Activated CD4-positive, CD25-positive, alpha-beta regulatory T cell treated with anti-CD3 and anti-CD28 coated beads, Interleukin-2, amount 50 U/mL, for 16 hours (primary cell): ENCODE data around the gene TBCD.

Source experiments
- DNase-seq: peaks from one replicate; pipeline ENCODE4 v3.0.0-alpha.2; 2020; ENCODE audit warnings: low read depth, low spot score

Gene TBCD

GRCh38 chr17:82808921-82809905 lies 57.3 kb downstream of the TBCD start:
- no peak for DNase-seq

DNA sequence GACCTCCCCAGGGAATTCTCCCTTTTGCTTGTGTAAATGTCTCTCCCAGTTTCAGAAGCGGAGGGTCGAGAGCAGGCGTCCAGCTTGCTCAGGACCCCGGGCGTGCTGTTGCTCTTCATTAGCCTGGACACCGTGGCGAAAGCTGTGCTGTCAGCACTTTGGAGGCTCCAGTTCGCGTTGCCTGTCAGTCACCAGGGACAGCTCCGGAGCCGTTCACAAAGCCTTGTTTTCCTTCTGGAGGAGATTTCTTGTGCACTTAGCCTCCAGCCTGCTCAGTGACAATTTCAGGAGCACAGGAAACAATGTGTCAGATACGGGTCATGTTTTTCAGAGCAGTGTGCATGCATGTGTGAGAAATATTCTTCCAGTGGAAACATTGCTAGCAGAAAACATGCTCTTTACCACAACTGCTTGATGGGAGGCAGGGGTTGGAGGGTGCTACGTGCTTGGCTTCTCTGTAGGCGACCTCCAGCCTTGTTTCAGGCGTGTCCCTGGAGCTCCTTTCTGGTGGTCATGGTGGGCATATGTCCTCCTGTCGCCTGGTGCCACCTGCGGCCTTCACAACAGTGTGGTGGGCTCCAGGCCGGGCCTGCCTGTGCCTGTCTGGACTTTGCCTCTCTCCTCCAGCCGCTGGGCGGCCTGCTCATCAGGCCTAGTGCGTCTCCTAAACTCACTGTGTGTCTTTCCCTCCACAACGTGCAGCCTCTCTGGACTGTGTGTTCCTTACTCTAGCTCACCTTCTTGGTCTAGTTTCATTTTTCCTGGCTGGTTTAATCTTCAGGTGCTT lies 59.0 kb downstream of the TBCD start:
- no peak for DNase-seq

- DNase-seq, result no peak
These were observed 60.2 kb downstream of the TBCD start for GRCh38 chr17:82812058-82812457.

DNA sequence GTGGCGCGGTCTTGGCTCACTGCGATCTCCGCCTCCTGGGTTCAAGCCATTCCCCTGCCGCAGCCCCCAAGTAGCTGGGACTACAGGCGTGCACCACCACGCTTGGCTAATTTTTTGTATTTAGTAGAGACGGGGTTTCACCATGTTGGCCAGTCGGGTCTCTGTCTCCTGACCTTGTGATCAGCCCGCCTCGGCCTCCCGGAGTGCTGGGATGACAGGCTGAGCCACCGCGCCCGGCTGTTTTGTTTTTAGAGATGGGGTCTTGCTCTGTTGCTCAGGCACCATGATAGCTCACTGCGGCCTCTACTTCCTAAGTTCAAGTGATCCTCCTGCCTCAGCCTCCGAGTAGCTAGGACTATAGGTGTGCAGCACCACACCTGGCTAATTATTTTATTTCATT lies 60.7 kb downstream of the TBCD start:
- no peak for DNase-seq

DNA sequence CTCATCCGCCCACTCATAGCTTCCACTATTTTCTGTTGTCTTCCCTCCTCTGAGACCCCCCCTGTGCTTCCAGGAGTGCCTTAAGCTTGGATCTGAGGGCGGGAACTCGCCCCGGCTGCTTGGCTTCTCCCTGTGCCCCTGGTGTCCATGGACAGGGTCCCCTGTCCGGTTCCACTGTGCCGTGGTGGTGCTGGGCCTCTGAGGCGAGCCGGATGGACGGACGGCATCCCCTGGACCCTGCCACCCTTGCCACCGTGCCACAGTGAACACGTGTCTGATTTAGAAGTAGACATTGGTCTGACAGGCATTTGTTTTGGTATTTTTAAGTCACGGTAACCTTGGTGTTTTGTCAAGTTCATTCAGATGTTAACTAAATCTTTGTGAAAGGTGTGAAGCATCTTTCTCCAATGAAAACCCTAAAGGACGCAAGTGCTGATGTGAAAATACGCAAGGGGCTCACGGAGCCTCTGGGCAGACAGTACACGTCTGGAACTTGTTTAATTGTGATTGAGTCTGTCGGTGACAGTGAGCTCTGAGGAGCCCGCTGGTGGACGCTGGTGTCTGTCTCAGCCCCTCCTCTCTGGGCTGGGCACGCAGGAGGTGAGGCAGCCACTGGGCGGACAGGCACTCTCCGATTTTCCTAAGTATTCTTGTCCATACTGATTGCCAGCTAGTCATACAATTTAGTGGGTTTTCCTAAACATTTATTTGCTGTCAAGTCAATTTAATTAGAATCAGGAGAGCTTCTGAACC lies 61.6 kb downstream of the TBCD start:
- no peak for DNase-seq

DNA sequence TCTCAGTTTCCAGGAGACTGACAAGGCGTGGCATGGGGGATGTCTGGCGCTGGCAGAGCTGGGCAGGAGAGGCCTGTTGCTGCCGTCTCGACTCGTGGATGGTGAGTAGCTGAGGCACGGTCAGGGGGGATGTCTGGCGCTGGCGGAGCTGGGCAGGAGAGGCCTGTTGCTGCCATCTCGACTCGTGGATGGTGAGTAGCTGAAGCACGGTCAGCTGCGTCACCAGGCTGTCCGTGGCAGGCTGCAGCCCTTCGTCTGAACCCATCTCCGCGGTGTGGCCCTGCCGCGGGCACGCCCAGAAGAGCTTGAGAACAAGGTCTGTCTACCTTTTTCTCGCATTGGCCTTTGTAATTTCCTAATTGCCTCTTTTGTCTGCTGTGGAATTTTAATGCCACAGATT lies 63.0 kb downstream of the TBCD start:
- no peak for DNase-seq

DNA sequence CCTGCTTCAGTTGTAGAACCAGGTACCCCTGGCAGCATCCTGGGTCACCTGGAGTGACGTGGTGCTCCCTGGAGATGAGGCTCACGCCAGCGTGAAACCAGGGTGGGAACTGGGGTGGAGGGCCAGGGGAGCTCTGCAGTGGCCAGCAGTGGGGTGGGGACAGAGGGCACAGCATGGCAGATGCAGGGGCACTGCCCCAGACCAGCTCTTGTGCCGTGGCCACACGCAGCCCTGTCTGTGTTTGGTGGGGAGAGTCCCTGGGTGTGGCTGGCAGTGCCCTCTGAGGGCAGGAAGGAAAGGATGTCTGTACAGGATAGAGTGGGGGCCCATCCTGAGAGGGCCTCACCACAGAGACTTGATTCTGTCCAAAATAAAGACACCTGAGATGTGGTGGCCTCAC lies 63.5 kb downstream of the TBCD start:
- no peak for DNase-seq

- no peak for DNase-seq
These were observed 64.0 kb downstream of the TBCD start for GRCh38 chr17:82815790-82816305.

GRCh38 chr17:82816358-82816757 lies 64.5 kb downstream of the TBCD start:
- DNase-seq, result no peak

- no peak for DNase-seq
These were observed 66.1 kb downstream of the TBCD start for GRCh38 chr17:82817947-82818346.

DNA sequence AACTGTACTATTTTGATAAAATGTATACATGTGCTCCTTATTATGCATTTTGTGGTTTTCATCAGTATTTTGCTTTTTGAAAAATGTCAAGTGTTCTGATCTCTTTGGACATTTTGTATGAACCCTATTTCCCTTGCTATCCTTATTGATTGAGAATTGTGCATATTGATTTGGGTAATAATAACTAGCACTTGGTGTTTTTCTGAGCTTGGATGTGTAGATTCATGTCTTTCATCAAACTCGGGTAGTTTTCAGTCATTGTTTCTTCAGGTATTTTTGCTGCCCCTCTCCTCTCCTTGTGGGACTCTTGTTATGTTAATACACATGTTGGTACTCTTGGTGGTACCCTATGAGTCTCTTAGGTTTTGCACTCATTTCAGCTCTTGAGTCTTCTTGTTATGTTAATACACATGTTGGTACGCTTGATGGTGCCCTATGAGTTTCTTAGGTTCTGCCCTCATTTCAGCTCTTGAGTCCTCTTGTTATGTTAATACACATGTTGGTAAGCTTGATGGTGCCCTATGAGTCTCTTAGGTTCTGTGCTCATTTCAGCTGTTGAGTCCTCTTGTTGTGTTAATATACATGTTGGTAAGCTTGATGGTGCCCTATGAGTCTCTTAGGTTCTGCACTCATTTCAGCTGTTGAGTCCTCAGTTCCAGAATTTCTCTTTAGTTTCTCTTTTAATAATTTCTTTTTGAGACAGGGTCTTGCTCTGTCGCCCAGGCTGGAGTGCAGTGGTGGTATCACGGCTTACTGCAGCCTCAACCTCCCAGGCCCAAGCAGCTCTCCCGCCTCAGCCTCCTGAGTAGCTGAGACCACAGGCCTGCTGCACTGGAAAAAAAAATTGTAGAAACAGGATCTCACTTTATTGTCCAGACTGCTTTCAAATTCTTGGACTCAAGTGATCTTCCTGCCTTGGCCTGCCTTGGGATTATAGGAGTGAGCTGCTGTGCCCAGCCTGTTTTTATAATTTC lies 68.7 kb downstream of the TBCD start:
- no peak for DNase-seq

DNA sequence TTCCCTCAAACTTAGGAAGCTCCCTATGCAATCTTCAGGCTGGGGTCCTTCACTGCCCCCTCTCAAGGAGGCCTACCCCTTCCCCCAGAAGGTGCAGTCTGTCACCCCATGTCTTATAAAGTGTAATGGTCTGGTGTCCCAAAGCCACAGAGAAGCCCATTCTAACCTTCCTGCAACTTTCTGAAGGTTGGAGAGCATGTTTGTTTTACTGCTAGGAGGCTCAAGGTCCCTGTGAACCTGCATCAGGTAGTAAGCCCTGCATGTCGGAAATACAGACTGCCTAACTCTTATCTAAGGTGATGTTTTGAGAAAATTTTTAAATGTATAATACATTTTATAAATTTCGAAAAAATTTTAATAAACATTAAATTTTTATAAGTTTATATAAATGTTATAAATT lies 69.7 kb downstream of the TBCD start:
- no peak for DNase-seq

DNA sequence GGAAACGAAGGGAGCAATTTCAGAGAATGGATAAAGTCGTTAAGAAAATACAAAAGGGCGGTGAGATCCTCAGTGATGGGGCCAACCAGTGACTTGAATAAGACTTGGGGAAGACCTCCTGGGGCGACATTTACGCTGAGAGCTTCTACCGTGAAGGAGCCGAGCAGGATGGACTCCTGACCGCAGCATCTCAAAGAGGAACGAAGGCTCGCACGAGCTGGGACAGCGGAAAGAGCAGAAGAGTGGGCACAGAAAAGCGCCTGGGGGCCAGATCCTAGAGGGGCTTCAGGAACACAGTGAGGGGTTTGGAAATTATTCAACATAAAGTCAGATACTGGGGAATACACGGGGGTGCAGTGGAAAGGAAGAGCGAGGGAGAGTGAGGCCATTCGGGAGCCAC lies 70.4 kb downstream of the TBCD start:
- DNase-seq, result no peak

GRCh38 chr17:82823004-82823403 lies 71.1 kb downstream of the TBCD start:
- no peak for DNase-seq

DNA sequence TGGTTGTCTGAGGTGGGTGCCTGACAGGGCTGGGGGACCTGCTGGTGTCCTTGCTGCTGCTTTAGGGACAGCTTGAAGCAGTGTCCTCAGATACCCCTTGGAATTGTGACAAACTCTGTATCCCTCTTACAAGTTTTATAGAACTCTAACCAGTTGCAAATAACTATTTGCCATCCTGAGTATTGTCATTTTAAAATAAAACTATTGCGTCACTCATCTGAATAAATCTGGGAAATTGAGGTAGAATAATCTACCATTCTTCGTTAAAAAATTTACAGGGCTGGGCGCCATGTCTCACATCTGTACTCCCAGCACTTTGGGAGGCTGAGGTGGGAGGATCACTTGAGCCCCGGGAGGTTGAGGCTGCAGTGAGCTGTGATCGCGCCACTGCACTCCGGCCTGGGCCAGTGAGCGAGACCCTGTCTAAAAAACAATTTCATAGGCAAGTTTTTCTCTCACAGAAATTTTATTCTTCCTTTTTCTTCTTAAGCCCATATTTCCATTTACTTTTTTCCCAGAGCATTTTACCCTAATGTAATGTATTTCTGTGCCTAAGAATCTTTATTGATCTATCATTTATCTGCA lies 73.8 kb downstream of the TBCD start:
- DNase-seq, result no peak

- no peak for DNase-seq
These were observed 74.3 kb downstream of the TBCD start for GRCh38 chr17:82826211-82826610.

GRCh38 chr17:82826956-82827355 lies 75.1 kb downstream of the TBCD start:
- DNase-seq, result no peak

DNA sequence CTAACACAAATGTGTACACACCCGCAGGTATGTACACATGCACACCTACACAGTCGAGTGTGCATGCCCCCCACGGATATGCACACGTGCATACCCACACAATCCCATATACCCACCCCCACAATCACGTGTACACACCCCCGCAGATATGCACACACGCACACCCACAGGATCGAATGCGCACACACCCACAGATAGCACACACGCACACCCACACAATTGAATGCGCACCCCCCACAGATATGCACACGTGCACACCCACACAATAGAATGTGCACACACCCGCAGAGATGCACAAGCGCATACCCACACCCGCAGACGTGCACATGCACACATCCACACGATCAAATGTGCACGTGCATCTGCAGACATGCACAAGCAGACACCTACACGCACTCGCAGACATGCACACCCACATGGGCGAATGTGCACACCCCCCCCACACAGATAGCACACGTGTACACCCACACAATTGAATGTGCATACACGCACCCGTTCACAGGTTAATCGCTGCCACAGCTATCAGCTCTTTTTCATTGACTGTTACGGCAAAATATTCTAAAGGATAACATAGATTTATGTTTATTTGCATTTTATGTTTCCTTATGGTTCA lies 77.1 kb downstream of the TBCD start:
- DNase-seq, result no peak

DNA sequence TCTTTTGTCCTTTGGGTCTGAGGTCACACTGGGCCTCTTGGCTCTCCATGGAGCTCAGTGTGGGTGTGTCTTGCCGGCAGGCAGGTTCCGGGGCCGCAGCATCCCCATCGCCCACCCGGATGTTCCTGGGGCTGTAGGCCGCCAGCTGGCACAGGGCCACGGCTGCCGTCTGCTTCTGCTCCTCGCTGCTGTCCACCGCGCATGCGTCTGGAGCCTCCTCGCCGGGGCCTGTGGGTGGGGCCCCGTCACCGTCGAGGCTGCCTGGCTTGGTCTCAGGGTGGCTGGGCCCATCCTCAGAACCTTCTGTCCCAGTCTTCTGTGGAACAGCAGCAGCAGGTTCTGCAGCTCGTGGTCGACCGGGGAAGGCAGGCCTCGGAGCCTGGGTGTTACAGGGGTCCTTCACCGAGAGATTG lies 78.4 kb downstream of the TBCD start:
- no peak for DNase-seq
